Stimulated activated naive B cell treated with anti-CD40 and anti-IgM and Interleukin-4, amounts not matched to agents 10 μg/mL and 1 μg/mL and 100 μg/mL, for 72 hours (primary cell): ENCODE measurements around the gene TMEM150A.

Source experiments
- ATAC-seq, 2 donors: fragments of 150-1000 bp; cut with Tn5 transposase; replicated peaks; 2 replicates each; pipeline ENCODE4 v1.10.0; 2021; ENCODE audit warnings: moderate library complexity in 1 of 2
- DNase-seq: peaks from one replicate; pipeline ENCODE4 v3.0.0; 2021
- H3K27ac Mint-ChIP-seq: one replicate; pipeline ENCODE4 v1.8.0; 2022; ENCODE audit warnings: mild to moderate bottlenecking, mixed read lengths
- H3K27me3 Mint-ChIP-seq, 2 donors: one replicate each; pipeline ENCODE4 v1.8.0; 2022; ENCODE audit warnings: mixed read lengths in 2 of 2
- H3K36me3 Mint-ChIP-seq, 2 donors: one replicate each; pipeline ENCODE4 v1.8.0; 2022; ENCODE audit warnings: mixed read lengths in 2 of 2, mild to moderate bottlenecking in 1 of 2
- H3K4me1 Mint-ChIP-seq, 2 donors: one replicate each; pipeline ENCODE4 v1.8.0; 2022; ENCODE audit warnings: mixed read lengths in 2 of 2, mild to moderate bottlenecking in 1 of 2
- H3K4me3 Mint-ChIP-seq, 2 donors: one replicate each; pipeline ENCODE4 v1.8.0; 2022; ENCODE audit warnings: mild to moderate bottlenecking in 2 of 2, mixed read lengths in 2 of 2, moderate library complexity in 1 of 2
- H3K9me3 Mint-ChIP-seq, 2 donors: one replicate each; pipeline ENCODE4 v1.8.0; 2022; ENCODE audit warnings: mixed read lengths in 2 of 2, mild to moderate bottlenecking in 1 of 2

Gene TMEM150A

GRCh38 chr2:85554980-85555612 is 47.4 kb downstream of the TMEM150A start:
- H3K36me3 Mint-ChIP-seq: peaks cover 29 to 34% of the 10 kb centered on the region in 2 donors
- DNase-seq (no peak), ATAC-seq (no peak)
- peaks cover 12 to 24% of the 10 kb centered on the region in 2 donors for H3K4me1 Mint-ChIP-seq
- no peaks in the 10 kb centered on the region for H3K9me3 Mint-ChIP-seq
- no peaks in the 10 kb centered on the region for H3K27me3 Mint-ChIP-seq
- H3K27ac Mint-ChIP-seq: no peak overlapping the region
- no peak overlapping the region for H3K4me3 Mint-ChIP-seq

- no peak overlapping the region for H3K4me3 Mint-ChIP-seq
- H3K9me3 Mint-ChIP-seq: no peaks in the 10 kb centered on the region
- peaks cover 27 to 31% of the 10 kb centered on the region in 2 donors for H3K36me3 Mint-ChIP-seq
- no peaks in the 10 kb centered on the region for H3K27me3 Mint-ChIP-seq
- no peak for DNase-seq
- H3K27ac Mint-ChIP-seq: no peak overlapping the region
- H3K4me1 Mint-ChIP-seq: peaks cover 6 to 8% of the 10 kb centered on the region in 2 donors
- no peak for ATAC-seq
These were observed 49.3 kb downstream of the TMEM150A start for GRCh38 chr2:85553184-85553583.

GRCh38 chr2:85551698-85552678 is 50.5 kb downstream of the TMEM150A start:
- DNase-seq: peak; percentile 73
- Mint-ChIP-seq H3K9me3 (no peaks in the 10 kb centered on the region), H3K4me1 (peaks cover 0 to 8% of the 10 kb centered on the region in 2 donors), H3K27ac (no peak overlapping the region), H3K4me3 (no peak overlapping the region), H3K36me3 (peaks cover 23 to 33% of the 10 kb centered on the region in 2 donors), H3K27me3 (no peaks in the 10 kb centered on the region)
- peak; percentile 93 for ATAC-seq

GRCh38 chr2:85550486-85550885 is 52.0 kb downstream of the TMEM150A start:
- peaks cover 27 to 37% of the 10 kb centered on the region in 2 donors for H3K36me3 Mint-ChIP-seq
- no peak overlapping the region for H3K4me3 Mint-ChIP-seq
- no peak for ATAC-seq
- H3K4me1 Mint-ChIP-seq: peaks cover 0 to 9% of the 10 kb centered on the region in 2 donors
- H3K27ac Mint-ChIP-seq: peak overlapping the region; percentile 67
- DNase-seq: no peak
- no peaks in the 10 kb centered on the region for H3K9me3 Mint-ChIP-seq
- H3K27me3 Mint-ChIP-seq: no peaks in the 10 kb centered on the region

GRCh38 chr2:85549826-85550225 is 52.7 kb downstream of the TMEM150A start:
- Mint-ChIP-seq H3K36me3 (peaks cover 23 to 36% of the 10 kb centered on the region in 2 donors), H3K27ac (no peak overlapping the region), H3K4me3 (no peak overlapping the region), H3K4me1 (peaks cover 0 to 8% of the 10 kb centered on the region in 2 donors), H3K27me3 (no peaks in the 10 kb centered on the region), H3K9me3 (no peaks in the 10 kb centered on the region)
- DNase-seq: no peak
- no peak for ATAC-seq

GRCh38 chr2:85549095-85549494 is 53.4 kb downstream of the TMEM150A start:
- Mint-ChIP-seq H3K4me3 (no peak overlapping the region), H3K27me3 (no peaks in the 10 kb centered on the region), H3K27ac (no peak overlapping the region), H3K9me3 (no peaks in the 10 kb centered on the region), H3K4me1 (peaks cover 3 to 11% of the 10 kb centered on the region in 2 donors), H3K36me3 (peaks cover 18 to 37% of the 10 kb centered on the region in 2 donors)
- no peak for DNase-seq
- ATAC-seq: no peak

GRCh38 chr2:85548608-85548900 is 53.9 kb downstream of the TMEM150A start:
- ATAC-seq (no peak), DNase-seq (no peak)
- H3K36me3 Mint-ChIP-seq: peaks cover 20 to 42% of the 10 kb centered on the region in 2 donors
- H3K4me3 Mint-ChIP-seq: no peak overlapping the region
- no peaks in the 10 kb centered on the region for H3K9me3 Mint-ChIP-seq
- H3K4me1 Mint-ChIP-seq: peaks cover 7 to 13% of the 10 kb centered on the region in 2 donors
- no peak overlapping the region for H3K27ac Mint-ChIP-seq
- no peaks in the 10 kb centered on the region for H3K27me3 Mint-ChIP-seq
